ENCODE results near the gene SHLD2.
"Not testable (repeated sequence)": the region's sequence is repeated elsewhere in the genome, so short reads cannot be mapped to it uniquely, and the experiment has no call there.

DNA sequence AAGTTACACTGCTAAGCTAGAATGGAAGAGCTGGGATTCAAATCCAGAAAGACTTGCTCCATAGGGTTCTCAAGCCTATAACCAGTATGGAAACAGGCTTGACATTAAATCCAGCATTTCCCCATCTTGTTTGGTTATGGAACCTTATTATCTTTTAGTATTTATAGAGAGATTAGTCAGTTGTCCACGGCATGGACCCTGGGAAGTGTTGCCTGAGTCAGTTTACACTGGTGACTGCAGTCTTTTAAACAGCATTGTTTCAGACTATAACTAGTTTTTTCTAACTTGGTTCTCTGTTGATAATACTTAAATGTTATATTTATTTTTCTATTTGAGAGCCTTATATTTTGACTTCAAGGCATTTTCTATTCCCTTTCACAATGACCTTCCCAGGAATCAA is 23.1 kb downstream of the SHLD2 start:
- TF ChIP-seq EZH2 (IDR thresholded peaks at IDR 0.05; ENCODE audit: insufficient read depth, poor library complexity, severe bottlenecking); EZH2phosphoT487 (IDR thresholded peaks at IDR 0.05; ENCODE audit: insufficient read depth, low read depth): not testable (repeated sequence)
